ENCODE results near the gene SCAMP2. TPM values are rescaled to one million over a fixed set of nuclear protein-coding genes. Genes with fewer than 3 reads are reported as not detected.

Gene SCAMP2
- total and polyA plus RNA-seq, 10 of the 15 experiments (the other 5 are each of a cell fraction or from before 2014, with no cell fraction given), result 10.9 to 158 (median 99.6) TPM

DNA sequence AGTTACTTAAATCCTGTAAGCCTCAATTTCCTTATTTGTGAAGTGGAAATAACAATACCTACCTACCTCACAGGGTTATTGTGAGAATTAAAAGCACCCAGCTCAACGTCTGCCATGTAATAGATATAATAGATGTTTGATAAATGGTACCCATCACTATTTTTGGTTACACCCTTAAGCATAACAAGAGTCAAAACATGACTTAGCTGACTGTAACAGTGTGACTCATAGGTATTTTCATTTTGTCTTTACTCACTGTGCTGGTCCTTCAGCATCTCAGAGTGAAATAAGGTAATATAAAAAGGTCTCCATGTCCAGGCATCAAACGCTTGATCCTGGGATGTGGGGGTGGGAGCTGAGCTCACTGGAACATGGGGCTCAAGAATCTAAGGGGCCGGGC lies 43.7 kb downstream of the SCAMP2 start:
- Histone ChIP-seq H3K4me1 (ENCODE audit: control insufficient read depth, insufficient read depth, low read length) (no peaks in the 10 kb centered on the region), H3K9ac (ENCODE audit: control insufficient read depth, insufficient read depth, low read length) (no peak overlapping the region), H3K36me3 (ENCODE audit: control insufficient read depth in 2 of 2, insufficient read depth in 2 of 2, low read length in 1 of 2) (no peaks in the 10 kb centered on the region), H3K79me2 (ENCODE audit: control insufficient read depth, insufficient read depth, low read length) (no peaks in the 10 kb centered on the region), H3K4me2 (ENCODE audit: control insufficient read depth, insufficient read depth) (no peak overlapping the region), H3K27ac (ENCODE audit: control insufficient read depth, insufficient read depth) (no peak overlapping the region), H3K9me3 (replicated peaks; ENCODE audit: control insufficient read depth, insufficient read depth, low read length) (no peaks in the 10 kb centered on the region), H4K20me1 (ENCODE audit: control insufficient read depth, insufficient read depth) (no peaks in the 10 kb centered on the region), H2AFZ (ENCODE audit: control insufficient read depth, low read depth, low read length) (no peak overlapping the region), H3K4me3 (no peak overlapping the region), H3K27me3 (replicated peaks in 1 of 2; ENCODE audit: control insufficient read depth in 2 of 2, insufficient read depth in 2 of 2, low read length in 1 of 2) (peaks cover 0 to 16% of the 10 kb centered on the region in 2 experiments; a peak in 3 of 4 replicates)
- FAIRE-seq (no peak), DNase-seq (ENCODE audit: low read depth, low spot score) (no peak), ATAC-seq (peak; percentile 58)
- intact Hi-C loops (cut with micrococcal nuclease; ENCODE audit: unreplicated experiment), result no loop called here
- TF ChIP-seq ASH2L (IDR thresholded peaks at IDR 0.05; ENCODE audit: borderline replicate concordance, low read depth) (no peak), KLF5 (IDR thresholded peaks at IDR 0.05; ENCODE audit: partially characterized antibody) (no peak), SRF (IDR thresholded peaks at IDR 0.05; ENCODE audit: low read depth in 2 of 2, low read length in 2 of 2) (no peak), EP300 (IDR thresholded peaks at IDR 0.05; ENCODE audit: borderline replicate concordance in 1 of 2, control insufficient read depth in 1 of 2, low read depth in 2 of 2, low read length in 2 of 2) (no peak), USF1 (IDR thresholded peaks at IDR 0.05; ENCODE audit: borderline replicate concordance, extremely low read length, insufficient read depth, low read depth, low read length) (no peak), TCF3 (IDR thresholded peaks at IDR 0.05; ENCODE audit: borderline replicate concordance, insufficient read depth, low read depth, low read length) (no peak), EED (IDR thresholded peaks at IDR 0.05; ENCODE audit: low read depth) (no peak), TCF12 (IDR thresholded peaks at IDR 0.05; ENCODE audit: low read depth, low read length) (no peak), JUNB (IDR thresholded peaks at IDR 0.05) (peak; percentile 66)
- SMC1A ChIA-PET (ENCODE audit: uncharacterized antibody, unreplicated experiment), result interaction anchor here (1.0 to 1.6 kb wide), 3 partner anchors 59 to 194 kb away, joined by 3 to 5 read pairs (median 3); no protein-coding TSS in a partner anchor
- RAD21 ChIA-PET (ENCODE audit: unreplicated experiment), result interaction anchor here (1.2 to 1.3 kb wide), 2 partner anchors 66 to 72 kb away, joined by 4 to 6 read pairs; no protein-coding TSS in a partner anchor
- WGBS (ENCODE audit: insufficient coverage, insufficient replicate concordance, low lambda C conversion rate, missing lambda C conversion rate), result 7% methylated on average over 3 of the region's 3 CpGs
- CTCF ChIA-PET, result interaction anchor here (0.6 to 6.3 kb wide), 7 partner anchors 8 to 198 kb away, joined by 3 to 53 read pairs (median 5); no protein-coding TSS in a partner anchor
- no TSS peak for BruUV-seq (replicated peaks)
- in situ Hi-C loops (cut with MboI), result no loop called here
- POLR2A ChIA-PET, result interaction anchor here (0.7 kb wide), 1 partner anchor 398 kb away, joined by 3 read pairs; no protein-coding TSS in a partner anchor
